Osteocyte (in vitro differentiated cells): ENCODE measurements around the gene PLSCR1. TPM values are rescaled to one million over a fixed set of nuclear protein-coding genes. Genes with fewer than 3 reads are reported as not detected.

Experiments used
- DNase-seq: peaks from one replicate; pipeline ENCODE4 v3.0.0; 2021; ENCODE audit warnings: mixed read lengths; ENCODE audit not compliant: unreplicated experiment; ENCODE audit errors: extremely low spot score
- H3K27ac Mint-ChIP-seq: one replicate; pipeline ENCODE4 v1.8.0; 2021; ENCODE audit warnings: mild to moderate bottlenecking, mixed read lengths; ENCODE audit not compliant: unreplicated experiment
- H3K27me3 Mint-ChIP-seq: one replicate; pipeline ENCODE4 v1.8.0; 2021; ENCODE audit warnings: mixed read lengths; ENCODE audit not compliant: unreplicated experiment
- H3K36me3 Mint-ChIP-seq: one replicate; pipeline ENCODE4 v1.8.0; 2021; ENCODE audit warnings: mixed read lengths; ENCODE audit not compliant: unreplicated experiment
- H3K4me1 Mint-ChIP-seq: one replicate; pipeline ENCODE4 v1.8.0; 2021; ENCODE audit warnings: mixed read lengths; ENCODE audit not compliant: unreplicated experiment
- H3K4me3 Mint-ChIP-seq: one replicate; pipeline ENCODE4 v1.8.0; 2021; ENCODE audit warnings: mild to moderate bottlenecking, moderate library complexity, mixed read lengths; ENCODE audit not compliant: unreplicated experiment
- H3K9me3 Mint-ChIP-seq: one replicate; pipeline ENCODE4 v1.8.0; 2021; ENCODE audit warnings: mixed read lengths; ENCODE audit not compliant: unreplicated experiment
- CTCF ChIP-seq: fragments of 200-600 bp; sonication (generic); IDR thresholded peaks from 2 replicates; pipeline ENCODE4 v1.5.0; 2021; ENCODE audit warnings: antibody characterized with exemption, mild to moderate bottlenecking, moderate library complexity
- total RNA-seq: library from RNA; stranded (reverse); gene quantifications from 2 replicates; pipeline ENCODE4 v1.2.1, GENCODE V29; 2021

PLSCR1 gene
- total RNA-seq, 1 donor from 2014 or later = 48.1 TPM

DNA sequence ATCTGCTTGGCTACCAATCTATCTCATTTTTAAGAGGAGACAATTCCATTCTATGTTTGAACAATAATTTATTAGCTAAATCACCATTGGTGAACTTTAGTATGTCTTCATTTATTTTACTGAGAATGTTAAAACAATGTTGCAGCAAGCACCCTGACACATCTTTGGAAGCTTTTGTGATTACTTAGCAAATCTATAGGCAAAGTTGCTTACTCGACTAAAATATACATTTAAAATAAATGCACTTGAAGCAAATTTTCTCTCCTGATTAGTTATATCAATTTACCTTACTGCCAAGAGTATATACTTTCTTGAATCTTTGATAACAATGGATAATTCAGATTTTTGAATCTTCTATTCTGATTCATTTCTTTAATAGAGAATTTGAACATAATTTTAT lies 29.8 kb upstream of the PLSCR1 start:
- no peak for DNase-seq
- H3K27ac Mint-ChIP-seq = no peak overlapping the region
- no peaks in the 10 kb centered on the region for H3K9me3 Mint-ChIP-seq
- H3K4me1 Mint-ChIP-seq = peaks cover 6% of the 10 kb centered on the region
- no peak for TF ChIP-seq CTCF
- no peak overlapping the region for H3K4me3 Mint-ChIP-seq
- no peaks in the 10 kb centered on the region for H3K27me3 Mint-ChIP-seq
- H3K36me3 Mint-ChIP-seq = no peaks in the 10 kb centered on the region

- no peak overlapping the region for H3K27ac Mint-ChIP-seq
- no peak for TF ChIP-seq CTCF
- no peaks in the 10 kb centered on the region for H3K36me3 Mint-ChIP-seq
- H3K27me3 Mint-ChIP-seq = no peaks in the 10 kb centered on the region
- no peaks in the 10 kb centered on the region for H3K9me3 Mint-ChIP-seq
- H3K4me3 Mint-ChIP-seq = no peak overlapping the region
- peaks cover 9% of the 10 kb centered on the region for H3K4me1 Mint-ChIP-seq
- no peak for DNase-seq
These were observed 24.9 kb upstream of the PLSCR1 start for GRCh38 chr3:146569314-146569713.

GRCh38 chr3:146566138-146566537 lies 21.7 kb upstream of the PLSCR1 start:
- DNase-seq = no peak

GRCh38 chr3:146561879-146562278 lies 17.5 kb upstream of the PLSCR1 start:
- Mint-ChIP-seq H3K4me1 (no peaks in the 10 kb centered on the region), H3K27ac (peak overlapping the region; percentile 7), H3K36me3 (no peaks in the 10 kb centered on the region), H3K9me3 (peaks cover 7% of the 10 kb centered on the region), H3K27me3 (no peaks in the 10 kb centered on the region), H3K4me3 (no peak overlapping the region)
- no peak for DNase-seq
- TF ChIP-seq CTCF = no peak

More at GRCh38 chr3:146566138-146566537, 21.7 kb upstream of the PLSCR1 start:
- Mint-ChIP-seq H3K27me3 (no peaks in the 10 kb centered on the region), H3K4me3 (no peak overlapping the region), H3K27ac (no peak overlapping the region), H3K4me1 (peaks cover 9% of the 10 kb centered on the region), H3K36me3 (no peaks in the 10 kb centered on the region), H3K9me3 (peaks cover 7% of the 10 kb centered on the region)
- no peak for TF ChIP-seq CTCF

GRCh38 chr3:146561463-146561862 lies 17.1 kb upstream of the PLSCR1 start:
- H3K27me3 Mint-ChIP-seq = no peaks in the 10 kb centered on the region
- no peaks in the 10 kb centered on the region for H3K4me1 Mint-ChIP-seq
- DNase-seq = no peak
- H3K9me3 Mint-ChIP-seq = peaks cover 7% of the 10 kb centered on the region
- no peaks in the 10 kb centered on the region for H3K36me3 Mint-ChIP-seq
- peak overlapping the region; percentile 7 for H3K27ac Mint-ChIP-seq
- TF ChIP-seq CTCF = no peak
- H3K4me3 Mint-ChIP-seq = no peak overlapping the region
